Thoracic aorta (tissue), 2 donors: ENCODE measurements around the gene PHEX. TPM values are rescaled to one million over a fixed set of nuclear protein-coding genes. Genes with fewer than 3 reads are reported as not detected.

Experiments used
- ATAC-seq: fragments of 150-250 bp; one replicate; pipeline ENCODE4 v1.8.0; 2017; ENCODE audit warnings: low read depth; ENCODE audit not compliant: insufficient number of reproducible peaks, low FRiP score
- DNase-seq: peaks from one replicate; pipeline ENCODE4 v3.0.0-alpha.2; 2020; ENCODE audit warnings: low spot score
- H3K27ac ChIP-seq, 2 donors: fragments of 200-600 bp; sonication (generic); 1 replicate in 1 of 2; 2 replicates in 1 of 2; pipeline ENCODE4 v1.5.1; 2016; ENCODE audit warnings: mild to moderate bottlenecking in 2 of 2, moderate library complexity in 2 of 2
- H3K27me3 ChIP-seq: fragments of 200-600 bp; sonication (generic); replicated peaks from 2 replicates; pipeline ENCODE4 v1.6.0; 2016; ENCODE audit warnings: mild to moderate bottlenecking; ENCODE audit not compliant: insufficient read depth
- H3K36me3 ChIP-seq: fragments of 200-600 bp; sonication (generic); one replicate; pipeline ENCODE4 v1.5.1; 2016
- H3K4me1 ChIP-seq, 2 donors: fragments of 200-600 bp; sonication (generic); 1 replicate in 1 of 2; 2 replicates in 1 of 2; pipeline versions ENCODE4 v1.5.1 to v1.6.0; 2016; ENCODE audit warnings: low read depth in 2 of 2, mild to moderate bottlenecking in 1 of 2; ENCODE audit not compliant: control insufficient read depth in 1 of 2
- H3K4me3 ChIP-seq: fragments of 200-600 bp; sonication (generic); 2 replicates; pipeline ENCODE4 v1.5.1; 2016; ENCODE audit warnings: mild to moderate bottlenecking
- H3K9me3 ChIP-seq: fragments of 200-600 bp; sonication (generic); 2 replicates; pipeline ENCODE4 v1.5.1; 2016
- total RNA-seq, 2 donors: library from RNA; depleted of rRNA; stranded (reverse); fragments of >200 nt; gene quantifications; one replicate each; pipeline versions ENCODE4 v1.1.0 to v1.2.3, GENCODE V29; 2016
- TF ChIP-seq, protein P1 (sequence below): fragments of 200-600 bp; sonication (generic); IDR thresholded peaks from one replicate; pipeline ENCODE4 v1.5.1; 2019; ENCODE audit warnings: antibody characterized with exemption

Gene PHEX
- total RNA-seq, 2 donors from 2014 or later = 0.35 to 0.68 TPM

DNA sequence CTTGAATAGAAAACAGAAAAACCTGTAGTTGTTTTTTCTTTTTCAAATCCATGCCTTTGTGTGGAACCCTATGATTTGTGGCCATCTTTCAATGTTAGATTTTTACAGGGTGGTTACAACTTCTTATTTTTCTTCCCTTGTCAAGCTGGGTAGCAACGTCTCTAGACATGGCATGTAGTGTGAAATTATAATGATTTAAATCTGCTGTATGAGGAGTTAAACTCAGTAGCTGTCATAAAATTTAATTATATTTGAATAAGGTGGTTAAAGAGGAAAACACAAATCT, 162.5 kb downstream of the PHEX start:
- DNase-seq = no peak
- H3K36me3 ChIP-seq = no peaks in the 10 kb centered on the region
- H3K27ac ChIP-seq = no peak overlapping the region
- H3K27me3 ChIP-seq = no peaks in the 10 kb centered on the region
- H3K4me3 ChIP-seq = no peak overlapping the region
- ATAC-seq = no peak
- no peaks in the 10 kb centered on the region for H3K4me1 ChIP-seq
- H3K9me3 ChIP-seq = no peaks in the 10 kb centered on the region
- TF ChIP-seq, protein P1, sequence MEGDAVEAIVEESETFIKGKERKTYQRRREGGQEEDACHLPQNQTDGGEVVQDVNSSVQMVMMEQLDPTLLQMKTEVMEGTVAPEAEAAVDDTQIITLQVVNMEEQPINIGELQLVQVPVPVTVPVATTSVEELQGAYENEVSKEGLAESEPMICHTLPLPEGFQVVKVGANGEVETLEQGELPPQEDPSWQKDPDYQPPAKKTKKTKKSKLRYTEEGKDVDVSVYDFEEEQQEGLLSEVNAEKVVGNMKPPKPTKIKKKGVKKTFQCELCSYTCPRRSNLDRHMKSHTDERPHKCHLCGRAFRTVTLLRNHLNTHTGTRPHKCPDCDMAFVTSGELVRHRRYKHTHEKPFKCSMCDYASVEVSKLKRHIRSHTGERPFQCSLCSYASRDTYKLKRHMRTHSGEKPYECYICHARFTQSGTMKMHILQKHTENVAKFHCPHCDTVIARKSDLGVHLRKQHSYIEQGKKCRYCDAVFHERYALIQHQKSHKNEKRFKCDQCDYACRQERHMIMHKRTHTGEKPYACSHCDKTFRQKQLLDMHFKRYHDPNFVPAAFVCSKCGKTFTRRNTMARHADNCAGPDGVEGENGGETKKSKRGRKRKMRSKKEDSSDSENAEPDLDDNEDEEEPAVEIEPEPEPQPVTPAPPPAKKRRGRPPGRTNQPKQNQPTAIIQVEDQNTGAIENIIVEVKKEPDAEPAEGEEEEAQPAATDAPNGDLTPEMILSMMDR = no peak

DNA sequence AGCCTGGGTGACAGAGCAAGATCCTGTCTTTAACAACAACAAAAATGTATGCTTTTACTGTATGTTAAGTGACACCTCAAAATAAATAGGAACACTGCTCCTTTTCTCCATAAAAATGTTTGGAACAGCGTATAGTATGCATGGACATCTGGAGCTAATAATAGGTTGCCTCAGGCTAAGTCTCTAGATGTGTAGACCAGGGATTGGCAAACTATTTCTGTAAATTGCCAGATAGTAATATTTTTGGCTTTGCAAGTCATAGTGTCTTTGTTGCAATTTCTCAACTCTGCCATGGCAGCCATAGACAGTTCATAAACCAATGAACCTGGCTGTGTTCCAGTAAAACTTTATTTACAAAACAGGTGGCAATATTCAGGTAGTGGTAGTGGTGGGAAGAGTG, 164.0 kb downstream of the PHEX start:
- no peaks in the 10 kb centered on the region for H3K36me3 ChIP-seq
- no peak for DNase-seq
- no peaks in the 10 kb centered on the region for H3K9me3 ChIP-seq
- H3K27me3 ChIP-seq = no peaks in the 10 kb centered on the region
- ATAC-seq = no peak
- H3K27ac ChIP-seq = no peak overlapping the region
- no peak overlapping the region for H3K4me3 ChIP-seq
- TF ChIP-seq, protein P1 = no peak
- H3K4me1 ChIP-seq = no peaks in the 10 kb centered on the region

DNA sequence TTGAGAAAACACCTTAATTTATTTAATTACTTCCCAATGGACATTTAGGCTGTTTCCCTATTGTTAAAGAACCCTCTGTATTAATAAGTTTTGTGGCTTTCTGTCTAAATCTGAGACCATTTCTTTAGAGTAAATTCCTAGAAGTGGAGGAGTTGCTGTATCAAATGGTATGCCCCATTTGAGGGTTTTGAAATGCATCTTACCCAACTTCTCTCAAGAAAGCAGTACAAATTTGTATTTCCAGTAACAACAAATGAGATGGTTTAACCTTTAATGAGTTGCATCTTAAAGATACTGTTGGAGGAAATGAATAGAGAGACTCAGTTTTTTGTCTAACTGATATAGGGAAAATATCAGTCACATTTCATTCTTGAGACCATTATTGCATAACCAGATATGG, 170.1 kb downstream of the PHEX start:
- Histone ChIP-seq H3K36me3 (no peaks in the 10 kb centered on the region), H3K27me3 (no peaks in the 10 kb centered on the region), H3K27ac (no peak overlapping the region), H3K4me1 (no peaks in the 10 kb centered on the region), H3K4me3 (no peak overlapping the region), H3K9me3 (no peaks in the 10 kb centered on the region)
- no peak for ATAC-seq
- DNase-seq = no peak
- TF ChIP-seq, protein P1 = no peak

DNA sequence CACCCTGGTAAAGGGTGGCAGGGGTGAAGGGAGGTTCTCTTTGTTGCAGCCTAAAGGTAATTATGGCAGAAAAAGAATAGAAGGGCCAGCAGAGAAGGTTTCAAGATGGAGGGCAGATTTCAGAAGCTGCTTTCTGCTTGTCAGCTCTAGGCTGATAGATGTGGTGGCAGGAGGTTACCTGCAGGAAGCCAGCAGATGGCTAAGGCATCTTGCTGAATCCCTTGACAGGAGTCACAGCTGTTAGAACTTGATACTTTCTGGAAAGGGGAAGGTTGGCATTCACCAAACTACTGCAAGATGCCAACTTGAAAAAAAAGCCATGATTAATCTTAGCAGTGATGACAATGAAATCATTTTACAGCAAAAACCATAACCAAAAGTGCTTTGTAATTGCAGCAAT, 171.1 kb downstream of the PHEX start:
- ATAC-seq = no peak
- Histone ChIP-seq H3K27me3 (no peaks in the 10 kb centered on the region), H3K27ac (no peak overlapping the region), H3K4me3 (no peak overlapping the region), H3K4me1 (no peaks in the 10 kb centered on the region), H3K9me3 (no peaks in the 10 kb centered on the region), H3K36me3 (no peaks in the 10 kb centered on the region)
- TF ChIP-seq, protein P1 = no peak
- DNase-seq = no peak

DNA sequence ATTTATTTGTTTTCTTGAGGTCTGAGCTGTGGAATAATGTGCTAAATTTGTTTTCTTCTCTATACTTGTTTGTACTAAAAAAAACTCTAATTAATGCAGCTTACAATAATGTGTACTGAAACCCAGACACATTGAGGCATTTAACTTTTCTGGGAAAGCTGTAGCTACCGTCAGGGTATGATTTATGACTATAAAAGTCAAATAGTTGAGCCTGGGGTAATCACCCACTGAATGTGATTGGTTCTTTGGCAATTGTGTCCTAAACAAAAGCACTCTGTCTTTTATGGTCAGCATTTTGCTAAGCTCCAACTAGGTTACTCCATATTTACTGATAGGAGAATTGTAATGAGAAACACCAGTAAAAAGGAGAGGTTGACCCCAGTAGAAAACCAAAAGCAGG, 174.7 kb downstream of the PHEX start:
- ATAC-seq (no peak), DNase-seq (no peak)
- no peak overlapping the region for H3K27ac ChIP-seq
- H3K36me3 ChIP-seq = no peaks in the 10 kb centered on the region
- H3K4me1 ChIP-seq = no peaks in the 10 kb centered on the region
- no peaks in the 10 kb centered on the region for H3K27me3 ChIP-seq
- no peaks in the 10 kb centered on the region for H3K9me3 ChIP-seq
- H3K4me3 ChIP-seq = no peak overlapping the region
- TF ChIP-seq, protein P1 = no peak
